KMS-11 (cell line): ENCODE measurements around the gene KDM2A.

ENCODE experiments used
- H2AFZ ChIP-seq: fragments of 200-600 bp; sonication (generic); 2 replicates; pipeline ENCODE4 v1.6.1; 2016; ENCODE audit warnings: antibody characterized with exemption, mixed run types, low read depth
- H3K27ac ChIP-seq: fragments of 200-600 bp; sonication (generic); 2 replicates; pipeline ENCODE4 v1.6.1; 2016; ENCODE audit warnings: mild to moderate bottlenecking, mixed run types
- H3K27me3 ChIP-seq: fragments of 200-600 bp; sonication (generic); 2 replicates; pipeline ENCODE4 v1.6.1; 2017; ENCODE audit warnings: mild to moderate bottlenecking, low read depth, mixed run types, moderate library complexity; ENCODE audit not compliant: insufficient read depth
- H3K36me3 ChIP-seq: fragments of 200-600 bp; sonication (generic); 2 replicates; pipeline ENCODE4 v1.6.1; 2017; ENCODE audit warnings: mild to moderate bottlenecking, mixed run types; ENCODE audit not compliant: insufficient read depth
- H3K4me1 ChIP-seq: fragments of 200-600 bp; sonication (generic); 2 replicates; pipeline ENCODE4 v1.6.1; 2016; ENCODE audit warnings: mild to moderate bottlenecking, low read depth, mixed run types; ENCODE audit not compliant: poor library complexity, severe bottlenecking
- H3K4me2 ChIP-seq: fragments of 200-600 bp; sonication (generic); 2 replicates; pipeline ENCODE4 v1.7.0; 2016; ENCODE audit warnings: mild to moderate bottlenecking, mixed run types
- H3K4me3 ChIP-seq: fragments of 200-600 bp; sonication (generic); IDR thresholded peaks from 2 replicates; pipeline ENCODE4 v1.6.1; 2017; ENCODE audit warnings: low read depth, low read length, mixed read lengths; ENCODE audit not compliant: insufficient read depth
- H3K79me2 ChIP-seq: fragments of 200-600 bp; sonication (generic); 2 replicates; pipeline ENCODE4 v1.6.1; 2016; ENCODE audit warnings: low read depth, mixed run types; ENCODE audit not compliant: insufficient read depth
- H3K9ac ChIP-seq: fragments of 200-600 bp; sonication (generic); 2 replicates; pipeline ENCODE4 v1.6.1; 2016; ENCODE audit warnings: mild to moderate bottlenecking, mixed run types
- H4K20me1 ChIP-seq: fragments of 200-600 bp; sonication (generic); 2 replicates; pipeline ENCODE4 v1.6.1; 2016; ENCODE audit warnings: mild to moderate bottlenecking, mixed run types; ENCODE audit not compliant: insufficient read depth
- CTCF ChIP-seq: fragments of 200-600 bp; sonication (generic); conservative IDR thresholded peaks from 2 replicates; pipeline ENCODE4 v1.6.1; 2017; ENCODE audit warnings: low read depth, mild to moderate bottlenecking, antibody characterized with exemption, low read length, moderate library complexity, mixed read lengths

KDM2A gene

GRCh38 chr11:67117672-67118180, 1.3 kb upstream of the KDM2A start:
- Histone ChIP-seq H3K4me2 (peak overlapping the region; percentile 37; the same call in 1 of the 2 replicates), H2AFZ (peak overlapping the region; percentile 18; the same call in 1 of the 2 replicates)

GRCh38 chr11:67118181-67118766, 789 bp upstream of the KDM2A start:
- peak overlapping the region; percentile 68; the same call in 1 of the 2 replicates for H3K4me2 ChIP-seq
- H3K27ac ChIP-seq = peak overlapping the region; percentile 77
- H3K36me3 ChIP-seq = no peaks in the 10 kb centered on the region
- H3K4me3 ChIP-seq = no peak overlapping the region
- H4K20me1 ChIP-seq = peaks cover 4% of the 10 kb centered on the region; the same call in 1 of the 2 replicates
- H3K27me3 ChIP-seq = no peaks in the 10 kb centered on the region
- no peak for TF ChIP-seq CTCF
- H3K9ac ChIP-seq = peak overlapping the region; percentile 71
- H2AFZ ChIP-seq = peak overlapping the region; percentile 82
- peaks cover 37% of the 10 kb centered on the region for H3K79me2 ChIP-seq
- H3K4me1 ChIP-seq = peaks cover 60% of the 10 kb centered on the region

More at GRCh38 chr11:67117672-67118180, 1.3 kb upstream of the KDM2A start:
- H3K27ac ChIP-seq = no peak overlapping the region
- H3K79me2 ChIP-seq = peaks cover 32% of the 10 kb centered on the region
- peak overlapping the region; percentile 71; the same call in 1 of the 2 replicates for H3K9ac ChIP-seq
- H3K4me3 ChIP-seq = no peak overlapping the region
- H3K4me1 ChIP-seq = peaks cover 60% of the 10 kb centered on the region
- no peaks in the 10 kb centered on the region for H3K36me3 ChIP-seq
- H4K20me1 ChIP-seq = peaks cover 4% of the 10 kb centered on the region; the same call in 1 of the 2 replicates
- H3K27me3 ChIP-seq = no peaks in the 10 kb centered on the region
- no peak for TF ChIP-seq CTCF

GRCh38 chr11:67119585-67120391, 725 bp downstream of the KDM2A start:
- Histone ChIP-seq H4K20me1 (peaks cover 4% of the 10 kb centered on the region; the same call in 1 of the 2 replicates), H3K79me2 (peaks cover 53% of the 10 kb centered on the region), H3K4me3 (no peak overlapping the region), H3K4me2 (peak overlapping the region; percentile 80), H3K9ac (peak overlapping the region; percentile 66), H3K27me3 (no peaks in the 10 kb centered on the region), H3K27ac (peak overlapping the region; percentile 59; the same call in 1 of the 2 replicates), H3K36me3 (no peaks in the 10 kb centered on the region), H3K4me1 (peaks cover 58% of the 10 kb centered on the region), H2AFZ (peak overlapping the region; percentile 45)
- no peak for TF ChIP-seq CTCF

- H3K4me1 ChIP-seq = peaks cover 52% of the 10 kb centered on the region
- peak overlapping the region; percentile 56 for H3K9ac ChIP-seq
- peaks cover 4% of the 10 kb centered on the region; the same call in 1 of the 2 replicates for H4K20me1 ChIP-seq
- TF ChIP-seq CTCF = no peak
- peak overlapping the region; percentile 59; the same call in 1 of the 2 replicates for H3K27ac ChIP-seq
- no peaks in the 10 kb centered on the region for H3K27me3 ChIP-seq
- H3K4me2 ChIP-seq = peak overlapping the region; percentile 80
- H3K79me2 ChIP-seq = peaks cover 59% of the 10 kb centered on the region
- no peak overlapping the region; the same call in 1 of the 2 replicates for H2AFZ ChIP-seq
- H3K36me3 ChIP-seq = no peaks in the 10 kb centered on the region
- H3K4me3 ChIP-seq = no peak overlapping the region
These were observed 1.4 kb downstream of the KDM2A start for GRCh38 chr11:67120456-67120855.
